Stimulated activated CD8-positive, alpha-beta memory T cell treated with anti-CD3 and anti-CD28 coated beads, Interleukin-7, amount 100 ng/mL, for 48 hours (primary cell): ENCODE results near the gene NKX6-2.

ENCODE experiments used
- DNase-seq, 2 donors: peaks; one replicate each; pipeline ENCODE4 v3.0.0-alpha.2; 2020; ENCODE audit warnings: low read depth in 1 of 2; ENCODE audit errors: extremely low read depth in 1 of 2

The NKX6-2 gene

DNA sequence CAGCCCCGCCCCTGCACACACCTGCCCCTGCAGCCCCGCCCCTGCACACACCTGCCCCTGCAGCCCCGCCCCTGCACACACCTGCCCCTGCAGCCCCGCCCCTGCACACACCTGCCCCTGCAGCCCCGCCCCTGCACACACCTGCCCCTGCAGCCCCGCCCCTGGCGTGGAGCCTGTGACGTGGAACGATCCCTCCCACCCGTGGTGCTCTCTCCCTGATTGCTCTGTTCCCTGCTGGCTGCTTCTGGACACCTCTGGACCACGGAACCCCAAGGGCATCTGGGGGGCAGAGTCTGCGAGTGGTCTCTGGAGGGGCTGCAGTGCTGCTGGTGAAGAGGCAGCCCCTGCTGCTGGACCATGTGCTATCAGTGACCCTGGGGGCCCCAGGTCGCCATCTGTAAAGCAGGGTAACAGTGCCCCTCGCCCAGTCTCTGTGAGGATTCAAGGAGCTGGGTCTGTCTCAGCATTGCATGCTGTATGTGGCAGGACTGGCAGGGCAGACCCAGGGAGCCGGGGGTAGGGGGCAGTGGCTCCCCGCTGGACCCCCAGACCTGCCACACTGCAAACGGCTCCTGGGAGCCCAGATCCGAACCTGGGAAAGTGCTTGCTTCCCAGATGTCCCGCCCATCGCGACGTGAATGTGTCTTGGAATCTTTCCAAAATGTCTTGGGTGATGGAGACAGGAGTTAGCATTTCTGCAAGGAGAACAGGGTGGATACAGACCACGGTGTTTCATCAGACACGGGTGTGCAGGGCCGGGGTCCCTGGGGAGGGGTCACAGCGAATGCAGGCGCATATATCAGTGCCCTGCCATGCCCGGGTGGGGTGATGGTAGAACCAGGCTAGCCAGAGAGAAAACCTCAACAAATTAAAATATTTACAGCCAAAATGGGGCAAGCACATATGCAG, 27.9 kb upstream of the NKX6-2 start:
- no peak for DNase-seq

GRCh38 chr10:132813001-132813401, 27.1 kb upstream of the NKX6-2 start:
- no peak for DNase-seq

DNA sequence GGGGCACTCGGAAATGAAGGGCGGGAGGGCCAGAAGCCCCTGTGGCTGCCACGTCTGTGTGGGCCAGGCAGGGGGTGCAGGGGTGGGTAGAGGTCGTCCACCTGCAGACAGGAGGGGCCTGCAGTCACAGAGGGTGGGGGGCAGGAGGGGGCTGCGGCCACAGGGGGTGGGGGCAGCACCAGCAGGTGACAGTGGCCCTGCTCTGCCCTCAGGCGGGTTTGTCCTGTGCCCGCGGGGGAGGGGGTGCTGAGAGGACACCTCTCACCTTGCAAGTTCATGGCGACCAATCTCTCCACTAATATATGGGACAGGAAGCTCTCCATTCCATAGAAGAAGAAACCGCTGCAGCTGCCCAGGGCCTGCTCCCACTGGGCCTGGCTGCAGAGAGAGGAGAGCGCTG, 26.6 kb upstream of the NKX6-2 start:
- no peak for DNase-seq

DNA sequence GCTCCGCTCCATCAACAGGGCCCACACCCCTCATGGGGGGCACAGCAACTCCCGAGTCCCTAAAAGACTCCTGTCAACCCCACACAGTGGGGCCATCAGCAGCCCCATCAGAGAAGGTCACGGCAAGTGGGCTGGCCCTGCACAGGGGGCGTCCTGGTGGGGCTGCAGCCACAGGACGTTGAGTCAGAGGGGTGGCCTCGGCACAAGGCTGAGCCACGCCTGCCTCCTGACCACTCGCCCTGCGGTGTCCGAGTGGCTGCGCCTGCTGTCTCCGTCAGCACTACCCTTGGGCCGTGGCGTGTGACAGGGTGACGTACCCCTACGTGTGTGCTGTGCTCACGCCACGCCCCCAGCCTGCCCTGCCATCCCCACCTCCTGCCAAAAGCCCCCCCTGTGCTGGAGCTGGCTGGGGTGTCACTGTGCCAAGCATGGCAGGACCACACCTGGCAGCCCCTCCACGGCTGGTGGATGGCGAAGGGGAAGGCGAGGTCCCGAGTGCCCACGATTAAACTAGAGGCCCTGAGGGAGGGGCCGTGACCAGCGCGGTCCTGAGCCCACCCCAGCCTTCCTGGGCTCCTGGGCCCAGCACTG, 26.0 kb upstream of the NKX6-2 start:
- DNase-seq, result no peak

GRCh38 chr10:132810807-132811700, 25.1 kb upstream of the NKX6-2 start:
- DNase-seq, result no peak

GRCh38 chr10:132810141-132810806, 24.3 kb upstream of the NKX6-2 start:
- no peak for DNase-seq

- DNase-seq, result no peak
Observed at GRCh38 chr10:132809232-132810140, 23.5 kb upstream of the NKX6-2 start.

DNA sequence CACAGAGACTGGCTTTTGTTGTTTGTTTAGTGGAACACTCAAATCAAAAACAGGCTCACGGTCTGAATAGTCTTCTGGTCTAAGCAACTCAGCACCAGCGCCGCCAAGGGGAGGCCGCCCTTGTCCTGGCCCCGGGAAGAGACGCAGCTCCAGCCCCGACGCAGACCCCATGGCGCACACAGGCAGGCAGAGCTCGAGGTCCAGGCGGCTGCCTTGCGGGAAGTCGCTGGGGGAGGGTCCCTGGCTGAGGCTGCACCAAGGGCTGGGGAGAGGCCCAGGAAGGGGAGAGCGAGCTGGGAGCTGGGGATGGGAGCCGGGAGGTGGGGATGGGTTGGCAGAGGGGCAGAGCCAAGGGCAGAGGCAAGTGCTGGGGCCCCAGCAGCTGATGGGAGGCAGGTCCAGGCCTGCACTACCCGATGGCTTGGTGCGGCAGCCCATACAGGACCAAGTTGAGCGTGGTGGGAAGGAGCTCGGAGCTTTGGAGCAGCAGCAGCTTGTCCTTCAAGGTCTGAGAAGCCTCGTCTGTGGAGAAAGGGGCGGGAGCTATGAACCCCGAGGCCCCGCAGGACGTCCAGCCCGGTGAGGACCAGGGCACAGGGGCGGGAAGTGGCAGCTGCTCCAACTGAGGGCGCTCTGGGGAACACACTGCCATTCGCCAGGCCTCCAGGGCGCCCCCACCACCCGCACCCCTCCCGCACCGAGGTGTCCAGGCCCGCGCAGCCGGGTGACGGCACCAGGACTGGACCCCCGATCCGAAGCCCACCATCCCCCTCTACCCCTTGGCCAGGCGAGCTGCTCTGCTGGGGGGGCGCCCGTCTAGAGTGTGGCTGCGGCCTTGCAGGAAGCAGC, 22.7 kb upstream of the NKX6-2 start:
- no peak for DNase-seq

DNA sequence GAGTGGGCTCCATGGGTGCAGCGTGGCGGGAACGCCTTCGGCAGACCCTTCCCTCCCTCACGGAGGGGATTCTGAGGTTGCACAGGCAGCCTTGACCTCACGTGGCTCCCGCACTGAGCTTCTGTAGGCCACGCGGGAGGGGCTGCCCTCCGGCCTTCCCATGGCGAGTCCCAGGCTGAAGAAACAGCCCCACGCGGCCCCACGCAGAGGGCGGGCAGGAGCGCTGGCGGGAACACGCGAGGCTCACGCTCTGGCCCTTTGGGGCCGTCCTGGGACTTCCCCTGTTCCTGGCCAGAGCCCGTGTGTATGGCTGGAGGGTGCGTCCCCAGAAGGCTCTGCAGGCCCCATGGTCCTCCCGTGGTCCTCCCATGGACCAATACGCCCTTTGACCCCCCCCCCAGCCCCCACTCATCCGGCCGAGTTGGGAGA, 21.7 kb upstream of the NKX6-2 start:
- DNase-seq, result no peak

- DNase-seq, result no peak
Observed at GRCh38 chr10:132806561-132807003, 20.6 kb upstream of the NKX6-2 start.

DNA sequence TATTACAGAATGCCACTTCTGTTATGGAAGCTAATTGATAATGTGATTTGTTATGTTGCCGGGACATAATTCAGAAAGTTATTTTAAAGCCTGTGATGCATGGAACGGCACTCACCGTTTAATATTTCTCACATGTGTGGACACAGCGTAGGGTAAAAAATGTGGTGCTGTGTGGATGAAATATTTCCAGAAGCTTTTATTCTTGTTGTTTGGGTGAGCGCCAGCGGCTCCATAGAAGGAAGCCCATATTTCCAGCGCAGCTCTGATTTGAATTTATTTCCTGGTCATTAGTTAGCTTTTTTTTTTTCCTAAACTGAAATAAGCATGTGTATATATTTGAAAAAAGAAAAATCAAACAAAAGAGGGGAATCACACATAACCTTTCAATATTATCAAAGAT, 20.2 kb upstream of the NKX6-2 start:
- no peak for DNase-seq

DNA sequence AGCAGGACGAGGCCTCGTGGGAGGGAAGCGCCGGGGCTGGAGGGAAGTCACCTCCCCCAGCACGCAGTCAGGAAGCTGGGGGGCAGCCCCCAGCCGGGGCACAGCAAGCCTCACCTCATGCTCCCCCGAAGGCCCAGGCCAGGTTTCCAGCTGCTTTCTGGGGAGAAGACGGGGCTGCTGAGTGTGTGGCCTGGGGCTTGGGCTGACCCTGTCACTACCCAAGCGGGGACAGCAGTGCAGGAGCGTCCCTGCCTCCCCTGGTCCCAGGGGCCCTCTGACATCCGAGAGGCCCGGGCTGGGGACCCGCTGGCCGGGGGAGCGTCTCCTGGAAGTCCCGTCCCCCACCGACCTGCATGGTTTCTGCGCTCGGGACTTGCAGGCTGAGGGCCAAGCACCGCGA, 19.7 kb upstream of the NKX6-2 start:
- DNase-seq, result no peak

GRCh38 chr10:132804785-132805426, 19.0 kb upstream of the NKX6-2 start:
- no peak for DNase-seq

- DNase-seq, result no peak
Observed at GRCh38 chr10:132804287-132804686, 18.3 kb upstream of the NKX6-2 start.

DNA sequence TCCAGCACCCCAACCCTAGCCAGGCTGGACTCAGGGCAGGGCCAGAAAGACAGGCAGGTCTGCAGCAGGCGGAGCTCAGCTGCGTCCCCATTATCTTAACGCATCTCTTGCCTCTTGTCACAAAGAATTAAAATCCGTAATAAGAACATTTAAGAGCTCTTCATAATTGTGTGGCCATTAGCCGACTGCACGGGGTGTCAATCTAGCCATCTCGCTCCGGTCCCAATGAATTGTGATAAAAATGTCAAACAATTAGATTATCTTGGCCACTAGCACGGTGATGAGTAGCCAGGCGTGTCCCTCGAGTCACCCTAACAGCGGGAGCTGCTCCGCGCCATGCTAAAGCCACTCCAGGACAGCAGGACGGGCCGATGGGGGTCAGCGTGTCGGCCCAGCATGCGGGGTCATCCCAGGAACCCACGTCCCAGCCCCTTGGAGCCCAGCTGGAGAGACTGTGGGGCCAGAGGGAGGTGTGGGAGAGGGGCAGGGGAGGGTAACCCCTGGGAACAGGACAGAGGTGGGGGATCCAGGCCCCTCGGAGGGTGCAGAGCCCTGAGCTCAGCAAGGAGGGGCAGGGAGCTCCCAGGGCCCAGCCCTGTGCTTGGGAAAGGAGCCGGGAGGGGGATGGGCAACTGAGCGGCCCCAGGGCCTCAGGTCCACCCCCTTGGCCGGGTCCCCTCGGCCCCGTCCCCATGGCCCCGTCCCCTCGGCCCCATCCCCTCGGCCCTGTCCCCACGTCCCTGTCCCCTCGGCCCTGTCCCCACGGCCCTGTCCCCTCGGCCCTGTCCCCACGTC, 17.7 kb upstream of the NKX6-2 start:
- DNase-seq, result no peak

DNA sequence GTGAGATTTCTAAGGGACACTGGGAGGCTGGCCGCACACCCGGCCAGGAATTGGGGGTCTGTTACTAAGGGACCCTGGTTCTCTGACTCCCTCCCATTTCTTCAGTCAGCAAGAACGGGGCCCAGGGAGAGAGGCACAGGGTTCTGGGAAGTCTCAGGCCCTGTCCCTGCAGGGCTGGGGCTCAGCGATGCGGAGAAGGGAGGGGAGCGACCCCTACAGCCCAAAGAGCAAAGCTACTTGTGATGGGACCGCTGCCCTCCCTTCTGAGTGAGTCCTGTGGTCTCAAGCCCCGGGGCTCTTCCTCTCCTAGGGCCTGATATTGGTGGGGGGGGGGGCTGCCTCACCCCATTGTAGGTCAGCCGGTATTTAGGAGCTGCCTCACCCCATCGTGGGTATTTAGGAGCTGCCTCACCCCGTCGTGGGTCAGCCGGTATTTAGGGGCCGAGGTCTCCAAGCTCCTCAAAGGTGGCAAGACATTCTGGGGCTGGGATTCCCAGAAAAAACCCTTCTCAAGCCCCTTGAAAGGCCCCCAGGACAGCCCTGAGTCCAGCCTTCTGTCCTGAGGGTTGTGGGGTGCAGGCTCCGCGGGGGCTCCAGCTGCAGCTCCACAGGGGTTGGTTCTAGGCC, 16.9 kb upstream of the NKX6-2 start:
- no peak for DNase-seq

DNA sequence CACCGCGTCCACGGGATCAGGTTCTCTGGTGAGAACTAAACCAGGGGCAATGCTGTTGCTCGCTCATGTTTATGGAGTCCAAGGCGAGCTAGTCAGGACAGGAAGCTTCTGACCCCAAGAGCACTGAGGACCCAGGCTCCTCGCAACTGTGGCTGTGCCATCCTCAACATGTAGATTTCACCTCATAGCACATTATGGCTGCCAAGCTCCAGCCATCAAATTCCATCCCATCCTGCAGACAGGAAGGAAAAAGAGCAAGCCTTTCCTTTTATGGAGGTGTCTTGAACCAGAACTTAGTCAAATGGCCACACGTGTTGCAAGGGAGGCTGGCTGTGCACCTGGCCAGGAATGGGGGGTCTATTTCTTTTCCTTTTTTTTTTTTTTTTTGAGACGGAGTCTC, 16.1 kb upstream of the NKX6-2 start:
- no peak for DNase-seq
